Head of caudate nucleus (tissue), 42 donors: ENCODE data around the gene C1QTNF8.

Source experiments
- DNase-seq, 42 donors: peaks; one replicate each; pipeline versions ENCODE4 v3.0.0 to v3.0.0-alpha.2; 2020 to 2021; ENCODE audit warnings: mixed read lengths in 7 of 42
- intact Hi-C: fragments of 100-400 bp; cut with DNase I; formaldehyde crosslinking; loops from one replicate; pipeline ENCODE4 v1.15.0; 2022

The C1QTNF8 gene

GRCh38 chr16:1113889-1114526, 18.0 kb upstream of the C1QTNF8 start:
- intact Hi-C loops: no loop called here
- DNase-seq: no peak

GRCh38 chr16:1113489-1113888, 17.4 kb upstream of the C1QTNF8 start:
- no peak for DNase-seq
- intact Hi-C loops: no loop called here

- intact Hi-C loops: no loop called here
- no peak for DNase-seq
Observed at GRCh38 chr16:1112506-1113184, 16.6 kb upstream of the C1QTNF8 start.

GRCh38 chr16:1109648-1110047, 13.6 kb upstream of the C1QTNF8 start:
- intact Hi-C loops: no loop called here
- no peak for DNase-seq

GRCh38 chr16:1108299-1109252, 12.5 kb upstream of the C1QTNF8 start:
- intact Hi-C loops: no loop called here

GRCh38 chr16:1107731-1108130, 11.7 kb upstream of the C1QTNF8 start:
- DNase-seq: no peak
- intact Hi-C loops: no loop called here

More at GRCh38 chr16:1108299-1109252, 12.5 kb upstream of the C1QTNF8 start:
- peak in 38 of 42 donors; percentile 15 to 78 (median 55) for DNase-seq

GRCh38 chr16:1107141-1107540, 11.1 kb upstream of the C1QTNF8 start:
- no peak for DNase-seq
- intact Hi-C loops: no loop called here

GRCh38 chr16:1106659-1107058, 10.6 kb upstream of the C1QTNF8 start:
- intact Hi-C loops: no loop called here
- DNase-seq: no peak

- intact Hi-C loops: no loop called here
Observed at GRCh38 chr16:1105888-1106620, 10.0 kb upstream of the C1QTNF8 start.

GRCh38 chr16:1103636-1103980, 7.6 kb upstream of the C1QTNF8 start:
- intact Hi-C loops: no loop called here
- no peak for DNase-seq

More at GRCh38 chr16:1105888-1106620, 10.0 kb upstream of the C1QTNF8 start:
- peak; percentile 46 to 92 (median 80) for DNase-seq

GRCh38 chr16:1102921-1103635, 7.0 kb upstream of the C1QTNF8 start:
- peak in 40 of 42 donors; percentile 27 to 88 (median 68) for DNase-seq
- intact Hi-C loops: no loop called here

GRCh38 chr16:1102333-1102700, 6.3 kb upstream of the C1QTNF8 start:
- no peak for DNase-seq
- intact Hi-C loops: no loop called here

GRCh38 chr16:1101573-1102332, 5.7 kb upstream of the C1QTNF8 start:
- no peak for DNase-seq
- intact Hi-C loops: no loop called here

GRCh38 chr16:1101133-1101532, 5.1 kb upstream of the C1QTNF8 start:
- intact Hi-C loops: no loop called here
- no peak for DNase-seq

GRCh38 chr16:1100084-1100800, 4.2 kb upstream of the C1QTNF8 start:
- intact Hi-C loops: no loop called here
- no peak for DNase-seq

GRCh38 chr16:1099189-1100083, 3.4 kb upstream of the C1QTNF8 start:
- intact Hi-C loops: no loop called here
- DNase-seq: no peak
